HG03066 (cell line): ENCODE results near the gene C20orf144.

Experiments used
- ATAC-seq: cut with Tn5 transposase; IDR thresholded peaks from one replicate; pipeline ENCODE4 v1.9.1; 2021; ENCODE audit warnings: low read depth; ENCODE audit not compliant: unreplicated experiment

The C20orf144 gene

GRCh38 chr20:33663161-33664084 is 1.3 kb downstream of the C20orf144 start:
- peak; percentile 46 for ATAC-seq

GRCh38 chr20:33664085-33664761 is 2.1 kb downstream of the C20orf144 start:
- no peak for ATAC-seq

GRCh38 chr20:33664762-33665144 is 2.6 kb downstream of the C20orf144 start:
- no peak for ATAC-seq

DNA sequence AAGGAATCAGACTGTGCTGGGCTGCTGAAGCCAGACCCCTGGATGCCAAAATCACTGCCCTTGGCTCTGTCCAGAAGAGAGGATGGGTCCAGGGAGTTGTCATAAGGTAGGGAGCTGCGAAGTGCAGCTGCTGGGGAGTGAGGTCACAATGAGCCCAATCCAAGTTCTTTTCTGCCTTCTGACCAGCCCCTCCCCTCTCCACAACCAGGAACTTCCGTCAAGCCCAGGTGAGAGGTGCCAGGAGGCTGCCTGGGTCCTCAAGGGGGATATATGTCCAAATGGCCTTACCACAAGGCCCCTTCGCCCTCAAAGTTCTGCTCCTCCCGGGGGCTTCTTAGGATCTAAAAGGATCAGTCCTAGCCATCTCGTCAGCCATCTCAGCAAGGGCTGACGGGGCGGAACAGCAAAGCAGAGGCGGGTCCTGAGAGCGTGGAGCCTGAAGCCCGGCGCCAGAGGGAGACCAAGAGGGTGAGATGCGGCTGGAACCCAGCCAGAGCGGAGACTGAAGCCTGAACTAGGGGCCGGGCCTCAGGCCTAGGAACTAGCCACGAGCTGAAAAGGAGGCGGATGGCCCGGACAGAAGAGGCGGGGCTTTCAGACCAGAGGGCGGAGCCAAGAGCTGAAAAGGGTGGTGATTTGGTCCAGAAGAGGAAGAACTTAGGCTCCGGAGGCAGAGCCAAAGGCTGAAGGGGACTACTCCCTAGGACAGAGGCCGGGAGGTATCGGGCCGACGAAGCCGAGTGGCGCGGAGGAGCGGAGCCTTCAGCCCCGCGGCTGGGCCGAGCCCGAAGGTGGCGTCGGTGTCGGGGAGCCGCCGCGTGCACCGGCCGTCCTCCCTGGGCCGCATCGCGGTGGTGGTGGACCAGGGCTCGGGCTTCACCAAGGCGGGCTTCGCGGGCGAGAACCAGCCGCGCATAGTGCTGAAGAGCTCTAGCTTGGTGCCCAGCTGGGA is 4.4 kb downstream of the C20orf144 start, which contains the start of gene ACTL10:
TSS of gene ACTL10 (plus strand) at position 651 of the 952 bp plus-strand sequence. CDS start 555 bp downstream, outside the sequence.
- peak; percentile 54 for ATAC-seq

DNA sequence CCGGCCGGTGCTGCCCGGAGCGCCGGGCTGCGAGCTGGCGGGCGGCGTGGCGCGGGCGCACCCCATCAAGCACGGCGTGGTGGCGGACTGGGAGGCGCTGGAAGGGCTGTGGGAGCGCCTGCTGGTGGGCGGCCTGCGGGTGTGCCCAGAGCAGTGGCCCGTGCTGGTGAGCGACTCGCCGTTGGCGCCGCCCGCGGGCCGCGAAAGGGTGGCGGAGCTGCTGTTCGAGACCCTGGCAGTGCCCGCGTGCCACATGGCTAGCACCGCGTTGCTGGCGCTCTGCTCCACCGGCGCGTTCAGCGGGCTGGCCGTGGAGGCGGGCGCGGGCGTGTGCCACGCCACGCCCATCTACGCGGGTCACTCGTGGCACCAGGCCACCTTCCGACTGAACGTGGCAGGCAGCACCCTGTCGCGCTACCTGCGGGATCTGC is 5.1 kb downstream of the C20orf144 start:
- ATAC-seq, result no peak

DNA sequence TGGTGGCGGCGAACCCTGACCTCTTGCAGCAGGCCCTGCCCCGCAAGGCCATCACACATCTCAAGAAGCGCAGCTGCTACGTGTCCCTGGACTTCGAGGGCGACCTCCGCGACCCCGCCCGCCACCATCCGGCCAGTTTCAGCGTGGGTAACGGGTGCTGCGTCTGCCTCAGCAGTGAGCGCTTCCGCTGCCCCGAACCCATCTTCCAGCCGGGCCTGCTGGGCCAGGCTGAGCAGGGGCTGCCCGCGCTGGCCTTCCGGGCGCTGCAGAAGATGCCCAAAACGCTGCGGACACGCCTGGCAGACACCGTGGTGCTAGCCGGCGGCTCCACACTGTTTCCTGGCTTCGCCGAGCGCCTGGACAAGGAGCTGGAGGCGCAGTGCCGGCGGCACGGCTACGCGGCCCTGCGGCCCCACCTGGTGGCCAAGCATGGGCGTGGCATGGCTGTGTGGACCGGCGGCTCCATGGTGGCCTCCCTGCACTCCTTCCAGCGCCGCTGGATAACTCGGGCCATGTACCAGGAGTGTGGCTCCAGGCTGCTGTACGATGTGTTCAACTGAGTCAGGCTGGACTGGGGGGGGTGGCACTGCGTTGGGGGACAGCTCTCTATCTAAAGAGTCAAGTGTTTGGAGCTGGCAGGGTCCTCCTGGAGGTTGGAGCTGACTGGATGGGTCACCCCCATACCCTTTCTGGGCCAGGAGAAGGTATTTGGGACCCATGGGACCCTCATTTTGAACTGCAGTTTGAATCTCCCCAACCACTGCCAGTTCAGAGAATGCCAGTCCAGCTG is 5.7 kb downstream of the C20orf144 start:
- no peak for ATAC-seq

GRCh38 chr20:33668466-33669155 is 6.5 kb downstream of the C20orf144 start:
- ATAC-seq, result no peak

DNA sequence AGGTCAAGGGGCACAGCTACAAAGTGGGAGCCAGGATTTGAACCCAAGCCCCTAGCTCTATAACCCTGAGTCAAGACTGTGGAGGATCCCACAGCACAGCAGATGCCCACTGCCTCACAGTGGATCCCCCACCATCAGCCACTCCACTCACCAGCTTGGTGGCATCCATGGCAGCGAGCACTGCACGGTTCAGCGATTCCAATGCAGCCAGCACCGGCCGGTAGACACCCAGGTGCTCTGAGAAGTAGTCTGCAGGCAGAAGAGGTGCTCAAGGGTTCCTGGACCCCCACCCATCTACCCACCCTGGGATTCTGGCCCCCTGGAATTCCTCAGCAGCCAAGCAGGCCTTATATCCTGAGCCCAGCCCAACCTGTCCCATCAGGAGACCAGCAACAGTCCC is 7.1 kb downstream of the C20orf144 start:
- no peak for ATAC-seq

GRCh38 chr20:33669873-33670640 is 7.9 kb downstream of the C20orf144 start:
- no peak for ATAC-seq

GRCh38 chr20:33670715-33671499 is 8.8 kb downstream of the C20orf144 start:
- ATAC-seq, result no peak

DNA sequence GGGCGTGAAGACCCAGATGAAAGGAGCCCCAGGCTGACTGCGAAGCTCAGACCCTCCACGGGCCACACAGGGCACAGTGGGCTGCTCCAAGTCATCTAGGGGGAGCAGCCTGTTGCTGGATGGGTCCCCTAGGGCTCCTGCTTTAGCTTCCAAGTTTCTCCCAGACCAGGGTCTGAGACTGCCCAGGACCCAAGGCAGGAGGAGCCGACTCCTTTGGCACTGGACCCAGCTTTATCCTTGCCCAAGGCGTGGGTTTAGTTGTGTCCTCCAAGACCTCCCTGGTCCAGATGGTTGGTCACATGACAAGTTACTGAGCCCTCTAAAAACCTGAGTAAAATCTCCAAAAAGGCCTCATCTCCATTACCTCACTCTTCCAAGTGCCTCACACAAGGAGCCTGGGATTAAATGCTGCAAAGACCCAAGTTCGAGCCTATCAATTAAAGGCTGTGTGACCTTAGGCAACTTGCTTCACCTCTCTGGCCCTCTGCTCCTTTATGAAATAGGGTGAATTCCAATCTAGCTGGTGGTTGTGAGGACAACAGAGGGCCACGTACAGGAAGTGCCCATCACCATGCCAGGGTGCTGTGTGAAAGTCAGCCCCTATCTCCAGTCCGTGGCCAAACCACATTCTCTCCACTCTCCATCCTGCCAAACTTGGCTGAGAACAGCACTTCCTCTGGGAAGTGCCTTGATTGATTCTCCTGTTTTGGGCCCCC is 9.6 kb downstream of the C20orf144 start:
- ATAC-seq, result no peak

DNA sequence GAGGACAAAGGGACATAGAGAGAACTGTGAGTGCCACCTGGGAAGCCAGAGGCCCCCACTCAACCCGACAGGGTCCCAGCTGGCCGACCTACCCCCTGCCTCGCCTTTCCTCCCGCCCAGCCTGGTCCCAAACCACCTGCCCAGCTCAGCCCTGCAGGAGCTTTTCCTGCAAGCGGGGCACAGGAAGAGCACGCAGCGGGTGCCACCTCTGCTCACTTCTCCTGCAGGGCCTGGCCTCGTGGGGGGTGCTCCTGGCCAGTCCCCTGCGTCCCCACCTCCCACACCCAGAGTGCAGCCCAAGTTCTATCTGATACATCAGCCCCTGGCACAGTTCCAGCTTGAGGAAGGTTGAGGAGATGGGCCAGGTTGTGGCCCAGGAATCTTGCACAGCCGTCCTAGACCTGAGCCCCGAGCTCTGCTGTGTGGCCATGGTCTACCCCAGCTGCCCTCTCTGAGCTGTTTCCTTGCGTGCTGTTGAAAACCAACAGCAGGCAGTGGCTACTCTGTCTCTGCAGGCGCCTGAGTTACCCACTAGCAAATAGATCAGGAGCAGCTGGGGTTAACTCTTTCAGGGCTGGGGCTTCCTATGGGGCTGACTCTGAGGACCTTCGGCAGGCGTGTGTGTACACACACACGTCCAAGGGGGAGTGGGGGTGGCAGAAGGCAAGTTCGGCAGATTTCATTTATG is 10.4 kb downstream of the C20orf144 start:
- no peak for ATAC-seq

GRCh38 chr20:33673114-33673409 is 10.9 kb downstream of the C20orf144 start:
- ATAC-seq, result no peak

DNA sequence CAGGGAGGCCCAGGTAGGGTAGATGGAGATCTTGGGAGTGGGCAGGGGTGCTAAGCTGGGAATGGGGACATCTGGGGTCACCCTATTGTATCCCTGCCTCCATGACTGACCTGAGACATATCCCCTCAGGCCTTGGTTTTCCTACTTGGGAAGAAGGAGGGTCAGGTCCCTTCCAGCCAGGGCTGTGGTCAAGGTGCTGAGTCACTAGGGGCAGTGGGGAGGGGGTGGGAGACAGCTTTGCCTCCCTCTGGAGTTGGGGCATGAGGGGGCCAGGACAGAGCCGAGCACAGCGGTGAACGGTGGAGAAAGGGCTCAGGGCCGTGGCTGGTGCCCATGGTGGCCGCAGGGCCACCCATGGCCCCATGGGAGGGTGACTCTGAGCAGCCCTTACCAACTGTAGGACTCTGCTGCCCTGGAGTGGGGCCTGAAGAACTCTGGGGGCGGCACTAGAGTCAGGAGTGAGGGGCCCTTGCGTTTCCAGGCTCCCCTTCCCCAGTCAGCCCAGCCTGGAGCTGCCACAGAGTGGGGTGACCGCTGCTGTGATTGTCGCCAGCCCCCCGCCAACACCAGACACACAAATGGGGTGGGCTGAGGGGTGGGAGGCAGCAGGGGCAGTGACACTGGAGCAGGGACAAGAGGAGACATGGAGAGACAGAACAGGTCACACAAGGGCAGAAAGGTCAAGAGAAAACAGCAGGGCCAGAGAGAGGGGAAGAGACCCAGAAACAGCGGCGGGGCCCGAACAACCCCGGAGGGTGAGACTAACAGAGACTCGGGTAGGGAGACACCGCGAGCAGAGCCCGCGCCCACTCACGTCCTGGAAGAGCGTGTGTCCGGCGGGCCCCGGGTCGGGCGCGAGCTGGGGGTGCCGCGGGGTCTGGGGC is 11.5 kb downstream of the C20orf144 start:
- ATAC-seq, result no peak

DNA sequence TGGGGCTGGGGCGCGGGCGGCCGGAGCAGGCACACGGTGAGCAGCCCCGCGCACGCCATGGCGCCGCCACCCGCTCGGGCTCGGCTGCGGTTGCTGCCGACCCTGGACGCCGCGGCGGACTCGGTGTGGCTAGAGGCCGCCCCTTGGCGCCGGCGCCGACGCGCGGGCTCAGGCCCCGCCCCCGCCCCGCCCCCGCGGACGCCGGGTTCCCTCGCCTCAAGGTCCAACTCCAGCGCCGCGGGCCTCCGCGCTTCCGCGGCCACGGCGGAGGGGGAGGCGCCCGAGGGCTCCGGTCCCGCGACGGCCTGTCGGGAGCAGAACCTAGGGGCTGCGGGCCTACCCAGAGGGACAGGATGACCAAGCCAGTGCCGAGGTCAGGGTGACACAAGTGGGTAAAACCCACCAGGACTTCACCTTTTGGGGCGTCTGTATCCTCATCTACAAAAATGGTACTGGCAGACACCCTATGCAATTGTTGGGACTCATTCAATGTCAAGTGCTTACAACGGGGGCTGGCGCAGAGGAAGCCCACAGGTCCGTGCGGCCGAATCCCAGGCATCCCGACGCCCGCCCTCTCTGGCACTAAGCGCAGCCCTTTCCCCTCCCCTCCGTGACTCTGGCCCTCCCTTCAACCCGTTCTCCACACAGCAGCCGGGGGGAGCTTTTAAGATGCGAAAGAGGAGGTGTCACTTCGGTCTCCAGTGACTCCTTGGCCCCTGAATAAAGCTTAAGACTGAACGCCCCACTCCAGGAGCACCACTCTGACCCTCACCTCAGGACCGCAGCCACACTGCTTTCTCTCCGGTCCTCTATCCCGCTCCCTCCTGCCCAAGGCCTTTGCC is 12.4 kb downstream of the C20orf144 start, which contains the start of gene NECAB3:
TSS of gene NECAB3 (minus strand) at position 135 of the 842 bp plus-strand sequence. CDS start at position 59, 76 bp downstream.
- no peak for ATAC-seq
